ENCODE data around the gene SLC26A6. TPM values are rescaled to one million over a fixed set of nuclear protein-coding genes. Genes with fewer than 3 reads are reported as not detected.

The SLC26A6 gene
- total RNA-seq, 4 donors from 2014 or later = 14.0 to 29.4 (median 24.1) TPM

- no peak for DNase-seq (ENCODE audit: low spot score in 2 of 2)
- no peak for TF ChIP-seq POLR2AphosphoS5 (IDR thresholded peaks at IDR 0.05)
- TF ChIP-seq CTCF (IDR thresholded peaks at IDR 0.05) = no peak
- TF ChIP-seq POLR2A (IDR thresholded peaks at IDR 0.05) = no peak
- TF ChIP-seq EP300 (IDR thresholded peaks at IDR 0.05) = no peak
These were observed 16.5 kb upstream of the SLC26A6 start for GRCh38 chr3:48651771-48652170.

GRCh38 chr3:48650723-48651122, 15.5 kb upstream of the SLC26A6 start:
- peaks cover 4% of the 10 kb centered on the region for H3K4me1 ChIP-seq
- no peaks in the 10 kb centered on the region for H3K27me3 ChIP-seq
- DNase-seq (ENCODE audit: low spot score in 2 of 2) = no peak
- H3K4me3 ChIP-seq = no peak overlapping the region
- TF ChIP-seq POLR2AphosphoS5 (IDR thresholded peaks at IDR 0.05) (no peak), EP300 (IDR thresholded peaks at IDR 0.05) (no peak), CTCF (IDR thresholded peaks at IDR 0.05) (no peak), POLR2A (IDR thresholded peaks at IDR 0.05) (no peak)
- no peak overlapping the region for H3K27ac ChIP-seq
- H3K9me3 ChIP-seq = no peaks in the 10 kb centered on the region
- H3K36me3 ChIP-seq = no peaks in the 10 kb centered on the region
- WGBS = 78% methylated on average over 12 of the region's 12 CpGs

More at GRCh38 chr3:48651771-48652170, 16.5 kb upstream of the SLC26A6 start:
- Histone ChIP-seq H3K4me1 (peaks cover 15% of the 10 kb centered on the region), H3K27ac (no peak overlapping the region), H3K36me3 (no peaks in the 10 kb centered on the region), H3K9me3 (no peaks in the 10 kb centered on the region), H3K27me3 (peaks cover 3% of the 10 kb centered on the region), H3K4me3 (no peak overlapping the region)
- 74% methylated on average over 9 of the region's 11 CpGs for WGBS

GRCh38 chr3:48648188-48648850, 13.1 kb upstream of the SLC26A6 start:
- DNase-seq (ENCODE audit: low spot score in 2 of 2) = no peak
- 84% methylated on average over 6 of the region's 15 CpGs for WGBS
- Histone ChIP-seq H3K9me3 (no peaks in the 10 kb centered on the region), H3K4me3 (no peak overlapping the region), H3K4me1 (no peaks in the 10 kb centered on the region), H3K36me3 (no peaks in the 10 kb centered on the region), H3K27me3 (no peaks in the 10 kb centered on the region), H3K27ac (no peak overlapping the region)
- TF ChIP-seq EP300 (IDR thresholded peaks at IDR 0.05) (no peak), POLR2A (IDR thresholded peaks at IDR 0.05) (no peak), CTCF (IDR thresholded peaks at IDR 0.05) (no peak), POLR2AphosphoS5 (IDR thresholded peaks at IDR 0.05) (no peak)

- no peak for DNase-seq (ENCODE audit: low spot score in 2 of 2)
- no peaks in the 10 kb centered on the region for H3K4me1 ChIP-seq
- WGBS = 85% methylated on average over 9 of the region's 9 CpGs
- H3K27me3 ChIP-seq = no peaks in the 10 kb centered on the region
- no peak overlapping the region for H3K4me3 ChIP-seq
- H3K9me3 ChIP-seq = no peaks in the 10 kb centered on the region
- H3K27ac ChIP-seq = no peak overlapping the region
- TF ChIP-seq POLR2A (IDR thresholded peaks at IDR 0.05) (no peak), POLR2AphosphoS5 (IDR thresholded peaks at IDR 0.05) (no peak), EP300 (IDR thresholded peaks at IDR 0.05) (no peak), CTCF (IDR thresholded peaks at IDR 0.05) (no peak)
- no peaks in the 10 kb centered on the region for H3K36me3 ChIP-seq
These were observed 12.5 kb upstream of the SLC26A6 start for GRCh38 chr3:48647714-48648113.

- WGBS = 91% methylated on average over 15 of the region's 22 CpGs
- H3K27ac ChIP-seq = no peak overlapping the region
- no peak for DNase-seq (ENCODE audit: low spot score in 2 of 2)
- H3K4me1 ChIP-seq = no peaks in the 10 kb centered on the region
- TF ChIP-seq POLR2AphosphoS5 (IDR thresholded peaks at IDR 0.05) (no peak), EP300 (IDR thresholded peaks at IDR 0.05) (no peak), POLR2A (IDR thresholded peaks at IDR 0.05) (no peak), CTCF (IDR thresholded peaks at IDR 0.05) (no peak)
- H3K4me3 ChIP-seq = no peak overlapping the region
- H3K36me3 ChIP-seq = no peaks in the 10 kb centered on the region
- no peaks in the 10 kb centered on the region for H3K9me3 ChIP-seq
- H3K27me3 ChIP-seq = no peaks in the 10 kb centered on the region
These were observed 9.9 kb upstream of the SLC26A6 start for GRCh38 chr3:48644898-48645760.
